ENCODE data around the gene AFAP1.

AFAP1 gene

DNA sequence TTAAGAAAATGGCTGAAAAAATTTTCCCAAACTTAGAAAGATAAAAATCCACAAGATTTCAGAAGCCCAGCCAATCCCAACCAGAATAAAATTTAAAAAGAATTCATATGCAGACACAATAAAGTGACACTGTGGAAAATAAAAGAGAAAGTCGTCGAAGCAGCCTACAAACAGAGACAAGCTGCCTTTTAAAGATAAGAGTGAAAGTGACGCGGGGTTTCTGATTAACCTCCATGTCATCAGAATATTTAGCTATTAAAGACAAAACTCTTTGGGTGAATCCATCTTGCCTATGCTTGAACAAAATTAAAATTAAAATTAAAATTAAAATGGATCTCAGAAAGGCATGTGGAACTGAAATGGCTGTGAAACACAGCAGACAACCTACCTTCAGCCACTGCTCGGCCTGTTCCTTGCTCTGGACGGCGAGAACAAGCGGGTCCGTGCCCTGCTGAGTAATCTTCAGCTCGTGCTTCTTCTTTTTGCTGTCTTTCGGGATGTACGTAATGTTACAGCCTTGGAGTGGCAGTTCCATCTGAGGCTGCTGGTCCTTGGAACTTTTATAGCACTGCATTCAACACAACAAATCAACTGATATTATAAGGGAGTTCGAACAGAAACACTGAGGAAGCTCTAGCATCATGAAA lies 101.4 kb downstream of the AFAP1 start:
- TF ChIP-seq, protein P1, sequence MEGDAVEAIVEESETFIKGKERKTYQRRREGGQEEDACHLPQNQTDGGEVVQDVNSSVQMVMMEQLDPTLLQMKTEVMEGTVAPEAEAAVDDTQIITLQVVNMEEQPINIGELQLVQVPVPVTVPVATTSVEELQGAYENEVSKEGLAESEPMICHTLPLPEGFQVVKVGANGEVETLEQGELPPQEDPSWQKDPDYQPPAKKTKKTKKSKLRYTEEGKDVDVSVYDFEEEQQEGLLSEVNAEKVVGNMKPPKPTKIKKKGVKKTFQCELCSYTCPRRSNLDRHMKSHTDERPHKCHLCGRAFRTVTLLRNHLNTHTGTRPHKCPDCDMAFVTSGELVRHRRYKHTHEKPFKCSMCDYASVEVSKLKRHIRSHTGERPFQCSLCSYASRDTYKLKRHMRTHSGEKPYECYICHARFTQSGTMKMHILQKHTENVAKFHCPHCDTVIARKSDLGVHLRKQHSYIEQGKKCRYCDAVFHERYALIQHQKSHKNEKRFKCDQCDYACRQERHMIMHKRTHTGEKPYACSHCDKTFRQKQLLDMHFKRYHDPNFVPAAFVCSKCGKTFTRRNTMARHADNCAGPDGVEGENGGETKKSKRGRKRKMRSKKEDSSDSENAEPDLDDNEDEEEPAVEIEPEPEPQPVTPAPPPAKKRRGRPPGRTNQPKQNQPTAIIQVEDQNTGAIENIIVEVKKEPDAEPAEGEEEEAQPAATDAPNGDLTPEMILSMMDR (IDR thresholded peaks at IDR 0.05): no peak
- TF ChIP-seq ZFX (IDR thresholded peaks at IDR 0.05; ENCODE audit: borderline replicate concordance): no peak

DNA sequence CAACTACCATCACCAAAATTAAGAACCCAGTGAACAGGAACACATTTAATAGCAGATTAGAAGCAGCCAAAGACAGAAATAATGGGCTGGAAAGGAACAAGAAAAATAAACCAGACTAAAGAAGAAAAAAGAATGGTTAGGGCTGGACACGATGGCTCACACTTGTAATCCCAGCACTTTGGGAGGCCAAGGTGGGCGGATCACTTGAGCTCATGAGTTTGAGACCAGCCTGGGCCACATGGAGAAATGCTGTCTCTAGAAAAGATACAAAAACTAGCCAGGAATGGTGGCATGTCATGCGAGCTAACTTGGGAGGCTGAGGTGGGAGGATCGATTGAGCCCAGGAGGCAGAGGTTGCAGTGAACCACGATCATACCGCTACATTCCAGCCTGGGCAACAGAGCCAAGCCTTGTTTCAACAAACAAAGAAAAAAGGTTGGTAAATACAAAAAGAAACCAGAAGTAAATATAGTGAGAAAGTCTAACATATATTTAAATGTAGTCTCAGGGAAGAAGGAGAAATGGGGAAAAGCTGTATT lies 102.0 kb downstream of the AFAP1 start:
- TF ChIP-seq, protein P1 (IDR thresholded peaks at IDR 0.05): no peak
- no peak for TF ChIP-seq ZFX (IDR thresholded peaks at IDR 0.05; ENCODE audit: borderline replicate concordance)
- H3K27ac ChIP-seq: no peak overlapping the region

More for the DNA sequence above, 101.4 kb downstream of the AFAP1 start:
- H3K27ac ChIP-seq: no peak overlapping the region

DNA sequence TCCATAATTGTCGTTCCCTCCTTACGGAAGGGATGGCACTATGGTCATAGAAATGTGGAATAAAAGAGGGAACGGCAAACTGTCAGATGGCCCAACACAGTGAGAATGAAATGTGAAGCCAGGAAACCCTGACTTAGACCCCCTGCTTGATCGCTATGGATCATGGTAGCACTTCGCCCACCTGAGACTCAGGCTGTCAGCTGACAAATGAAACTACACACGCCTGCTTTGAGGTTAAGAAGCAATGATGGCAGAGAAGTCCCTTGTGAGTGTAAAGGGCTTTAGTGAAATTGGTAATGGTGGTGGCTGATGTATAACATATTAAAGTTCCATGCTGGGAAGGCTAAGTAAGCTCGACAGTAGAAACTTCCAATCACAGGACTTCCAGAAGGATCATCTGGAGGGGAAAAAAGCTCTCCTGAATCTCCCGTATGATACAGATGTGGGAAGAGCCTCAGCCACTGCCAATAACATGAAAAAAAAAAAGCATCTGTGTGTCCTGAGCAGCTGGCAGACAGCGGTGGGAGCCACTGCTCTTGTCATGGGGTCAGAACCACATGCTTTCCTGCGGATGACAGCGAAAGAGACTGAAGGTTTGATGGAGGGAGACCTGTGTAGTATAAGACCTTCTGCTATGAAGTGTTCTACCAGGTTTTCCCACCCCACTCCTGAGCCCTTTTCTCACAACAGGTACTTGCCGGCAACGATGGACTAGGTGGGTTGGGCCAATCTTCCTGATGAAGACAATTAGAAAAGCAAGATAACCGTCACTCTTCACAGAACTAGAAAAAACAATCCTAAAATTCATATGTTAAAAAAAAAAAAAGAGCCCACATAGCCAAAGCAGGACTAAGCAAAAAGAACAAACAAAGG lies 107.6 kb downstream of the AFAP1 start:
- H3K27ac ChIP-seq: no peak overlapping the region

DNA sequence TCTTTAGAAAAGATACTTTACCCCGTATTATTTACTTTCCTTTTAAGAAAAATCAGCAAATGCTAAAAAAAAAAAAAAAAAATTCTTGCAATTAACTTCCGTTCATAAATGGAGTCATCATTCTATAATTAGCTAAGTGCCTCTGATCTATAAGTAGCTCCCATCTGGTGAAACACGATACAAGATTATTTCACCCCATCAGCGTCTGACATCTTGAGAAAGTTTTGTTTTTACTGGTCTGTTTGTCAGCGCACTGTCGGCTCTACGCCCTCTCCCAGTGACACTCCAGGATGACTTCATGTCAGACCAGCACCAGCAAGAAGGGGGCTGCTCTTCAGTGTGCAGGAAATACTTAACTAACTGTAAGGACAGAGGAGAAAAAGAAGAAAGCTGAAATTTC lies 108.3 kb downstream of the AFAP1 start:
- TF ChIP-seq ZFX (IDR thresholded peaks at IDR 0.05; ENCODE audit: borderline replicate concordance): no peak
- TF ChIP-seq, protein P1 (IDR thresholded peaks at IDR 0.05): no peak
- H3K27ac ChIP-seq: no peak overlapping the region

More for the DNA sequence above, 107.6 kb downstream of the AFAP1 start:
- no peak for TF ChIP-seq ZFX (IDR thresholded peaks at IDR 0.05; ENCODE audit: borderline replicate concordance)
- TF ChIP-seq, protein P1 (IDR thresholded peaks at IDR 0.05): no peak

DNA sequence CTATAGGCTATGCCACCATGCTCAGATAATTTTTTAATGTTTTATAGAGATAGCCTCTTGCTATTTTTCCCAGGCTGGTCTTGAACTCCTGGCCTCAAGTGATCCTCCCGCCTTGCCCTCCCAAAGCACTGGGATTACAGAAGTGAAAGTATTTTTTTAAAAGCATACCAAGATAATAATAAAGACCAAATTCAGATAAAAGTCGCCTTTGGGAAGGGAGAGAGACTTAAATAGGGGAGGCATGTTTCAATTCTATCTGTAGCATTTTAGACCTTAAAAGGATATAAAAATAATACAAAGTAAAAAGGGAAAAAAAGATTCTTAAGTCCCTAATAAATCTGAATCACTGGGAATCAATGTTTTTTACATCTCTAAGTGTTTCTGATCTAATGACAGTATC lies 108.9 kb downstream of the AFAP1 start:
- no peak for TF ChIP-seq ZFX (IDR thresholded peaks at IDR 0.05; ENCODE audit: borderline replicate concordance)
- no peak overlapping the region for H3K27ac ChIP-seq

DNA sequence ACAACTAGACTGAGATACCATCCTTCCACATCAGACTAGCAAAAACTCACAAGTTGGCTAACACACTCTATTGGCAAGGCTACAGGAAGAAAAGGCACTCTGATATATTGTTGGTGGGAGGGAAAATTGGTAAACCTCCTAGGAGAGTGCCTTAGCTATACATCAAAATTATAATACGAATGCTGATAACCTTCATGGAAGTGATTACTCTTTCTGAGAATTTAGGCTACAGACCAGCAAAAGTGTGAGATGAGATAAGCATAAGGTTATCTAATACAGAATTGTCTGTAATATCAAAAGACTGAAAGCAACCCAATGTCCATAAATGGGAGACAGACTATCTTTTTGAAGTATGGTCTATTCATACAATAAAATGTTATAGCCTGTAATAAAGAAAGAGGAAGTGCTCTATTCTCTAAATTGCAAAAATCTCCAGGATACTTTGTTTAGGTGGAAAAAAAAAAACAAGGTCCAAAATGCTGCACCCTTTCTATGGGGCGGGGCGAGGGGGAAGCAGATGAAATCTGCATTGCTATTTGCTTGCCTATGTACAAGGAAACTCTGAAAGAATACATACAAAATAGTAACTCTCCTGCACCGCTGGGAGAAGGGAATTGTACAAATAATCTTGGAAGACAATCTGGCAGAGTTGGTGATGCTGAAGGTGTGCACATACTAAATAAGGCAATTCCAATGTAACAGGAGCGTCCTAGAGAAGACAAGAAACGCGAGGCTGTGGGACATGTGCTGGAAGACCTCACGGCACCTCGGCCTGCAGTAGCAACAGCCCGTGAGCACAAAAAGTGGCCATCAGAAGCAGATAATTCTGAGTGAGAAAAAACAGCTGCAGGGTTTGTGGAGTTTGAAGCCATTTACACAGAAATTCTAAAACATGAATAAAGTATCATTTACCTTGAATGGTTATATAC lies 109.7 kb downstream of the AFAP1 start:
- H3K27ac ChIP-seq: no peak overlapping the region
- TF ChIP-seq, protein P1 (IDR thresholded peaks at IDR 0.05): no peak
- no peak for TF ChIP-seq ZFX (IDR thresholded peaks at IDR 0.05; ENCODE audit: borderline replicate concordance)

DNA sequence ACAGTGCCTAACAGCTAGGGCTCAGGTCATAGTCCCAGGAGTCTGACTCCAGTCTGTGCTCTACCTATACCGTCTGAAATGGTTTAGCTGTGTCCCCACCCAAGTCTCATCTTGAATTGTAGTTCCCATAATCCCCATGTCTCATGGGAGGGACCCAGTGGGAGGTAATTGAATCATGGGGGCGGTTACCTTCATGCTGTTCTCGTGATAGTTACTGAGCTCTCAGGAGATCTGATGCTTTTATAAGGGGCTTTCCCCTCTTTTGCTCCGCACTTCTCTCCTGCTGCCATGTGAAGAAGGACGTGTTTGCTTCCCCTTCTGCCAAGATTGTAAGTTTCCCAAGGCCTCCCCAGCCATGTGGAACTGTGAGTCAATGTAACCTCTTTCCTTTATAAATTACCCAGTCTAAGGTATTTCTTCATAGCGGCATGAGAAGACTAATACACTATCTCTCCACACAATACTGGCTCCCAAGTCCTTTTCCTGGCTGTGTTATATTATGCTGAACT lies 110.8 kb downstream of the AFAP1 start:
- no peak overlapping the region for H3K27ac ChIP-seq
- no peak for TF ChIP-seq ZFX (IDR thresholded peaks at IDR 0.05; ENCODE audit: borderline replicate concordance)
- TF ChIP-seq, protein P1 (IDR thresholded peaks at IDR 0.05): no peak
